Right lobe of liver (tissue), 6 donors: ENCODE results near the gene ASH1L. TPM values are rescaled to one million over a fixed set of nuclear protein-coding genes. Genes with fewer than 3 reads are reported as not detected.
"Not testable (repeated sequence)": the region's sequence is repeated elsewhere in the genome, so short reads cannot be mapped to it uniquely, and the experiment has no call there.

ENCODE experiments used
- ATAC-seq, 4 donors: fragments of 200-7000 bp; cut with Tn5 transposase; one replicate each; pipeline ENCODE4 v1.9.1; 2020; ENCODE audit warnings: mild to moderate bottlenecking in 4 of 4, moderate library complexity in 4 of 4
- DNase-seq, 3 donors: peaks; one replicate each; pipeline ENCODE4 v3.0.0-alpha.2; 2020
- H3K27ac ChIP-seq, 3 donors: fragments of 200-600 bp; one replicate each; pipeline ENCODE4 v1.8.0; 2022
- H3K27me3 ChIP-seq, 2 donors: fragments of 200-600 bp; one replicate each; pipeline ENCODE4 v1.8.0; 2022
- H3K36me3 ChIP-seq, 4 donors: fragments of 200-600 bp; sonication (generic) in 1 of 4; one replicate each; pipeline versions ENCODE4 v1.5.1 to v1.8.0; 2017 to 2022; ENCODE audit warnings: control low read depth in 1 of 4
- H3K4me1 ChIP-seq, 4 donors: fragments of 200-600 bp; sonication (generic) in 1 of 4; one replicate each; pipeline versions ENCODE4 v1.5.1 to v1.8.0; 2017 to 2022; ENCODE audit warnings: control low read depth in 1 of 4
- H3K4me3 ChIP-seq, 3 donors: fragments of 200-600 bp; one replicate each; pipeline ENCODE4 v1.8.0; 2022
- H3K9me3 ChIP-seq, 4 donors: fragments of 200-600 bp; sonication (generic) in 1 of 4; one replicate each; pipeline versions ENCODE4 v1.5.1 to v1.8.0; 2017 to 2022; ENCODE audit warnings: control low read depth in 1 of 4
- CTCF ChIP-seq, 4 donors: fragments of 200-600 bp in 3 of 4; fragments of 450-650 bp in 1 of 4; IDR thresholded peaks; one replicate each; pipeline versions ENCODE4 v1.5.1 to v1.8.0; 2016 to 2022; ENCODE audit warnings: antibody characterized with exemption in 4 of 4, mild to moderate bottlenecking in 2 of 4
- POLR2A ChIP-seq: fragments of 450-650 bp; IDR thresholded peaks from one replicate; pipeline ENCODE4 v1.6.1; 2017; ENCODE audit warnings: antibody characterized with exemption, mild to moderate bottlenecking
- WGBS: methylation state at CpG from one replicate; pipeline ENCODE4 v1.1.6; 2018; ENCODE audit warnings: low coverage, low lambda C conversion rate; ENCODE audit not compliant: insufficient coverage; ENCODE audit errors: missing lambda C conversion rate; 5-methylcytosine and 5-hydroxymethylcytosine counted together
- intact Hi-C, 2 donors: fragments of 100-400 bp; cut with DNase I; formaldehyde crosslinking; loops; one replicate each; pipeline versions ENCODE4 v1.11.2 to v1.14.1; 2022
- total RNA-seq, 6 experiments: library from RNA; depleted of rRNA in 2 of 6; stranded (reverse); fragments of >200 nt in 2 of 6; fragmentation: NEBNext Ultra II Directional in 3 of 6; extraction: Animal tissue kit (Norgen Biotek cat#: 25700) in 3 of 6; gene quantifications; one replicate each; pipeline versions ENCODE4 v1.1.0 to v1.2.4, GENCODE V29; 2016 to 2023
- donor health status: DM: no; HTN: yes; CAD: no.
- donor health status: DM: no; HTN: no; CAD: no.
- donor health status: DM: no; HTN: no; CAD: no.
- donor health status: DM: no; HTN: yes; CAD: no.
- donor health status: DM: no; HTN: yes; CAD: no.

ASH1L gene
- total RNA-seq, 6 experiments from 2014 or later, result 13.9 to 24.3 (median 17.6) TPM

GRCh38 chr1:155339515-155340097, 223.0 kb downstream of the ASH1L start:
- no peak overlapping the region for H3K4me3 ChIP-seq
- intact Hi-C loops, result no loop called here
- no peak for TF ChIP-seq POLR2A
- no peak for TF ChIP-seq CTCF (IDR thresholded peaks at IDR 0.05)
- 82% methylated on average over 8 of the region's 8 CpGs for WGBS
- DNase-seq (no peak), ATAC-seq (no peak)
- H3K4me1 ChIP-seq, result no peaks in the 10 kb centered on the region
- H3K27me3 ChIP-seq, result no peaks in the 10 kb centered on the region
- no peak overlapping the region for H3K27ac ChIP-seq
- H3K9me3 ChIP-seq, result no peaks in the 10 kb centered on the region
- peaks cover 4 to 91% (median 39%) of the 10 kb centered on the region in 4 donors for H3K36me3 ChIP-seq

GRCh38 chr1:155334962-155335361, 227.6 kb downstream of the ASH1L start:
- Histone ChIP-seq H3K4me1 (peaks cover 0 to 6% (median 0%) of the 10 kb centered on the region in 4 donors), H3K27ac (no peak overlapping the region), H3K36me3 (peaks cover 4 to 61% (median 17%) of the 10 kb centered on the region in 4 donors), H3K9me3 (no peaks in the 10 kb centered on the region), H3K4me3 (no peak overlapping the region), H3K27me3 (no peaks in the 10 kb centered on the region)
- intact Hi-C loops, result no loop called here
- DNase-seq, result no peak
- no peak for ATAC-seq
- TF ChIP-seq POLR2A (no peak), CTCF (IDR thresholded peaks at IDR 0.05) (no peak)
- WGBS, result 44% methylated on average over 1 of the region's 1 CpG

GRCh38 chr1:155329980-155330598, 232.5 kb downstream of the ASH1L start:
- DNase-seq, result no peak
- no peaks in the 10 kb centered on the region for H3K9me3 ChIP-seq
- TF ChIP-seq CTCF (IDR thresholded peaks at IDR 0.05), result no peak
- TF ChIP-seq POLR2A, result no peak
- H3K4me1 ChIP-seq, result peaks cover 0 to 10% (median 0%) of the 10 kb centered on the region in 4 donors
- H3K27me3 ChIP-seq, result no peaks in the 10 kb centered on the region
- no peak overlapping the region for H3K4me3 ChIP-seq
- intact Hi-C loops, result loop anchor here in 1 of 2 donors (5.0 kb wide), 1 partner anchor 78 kb away; no protein-coding TSS in a partner anchor
- H3K36me3 ChIP-seq, result peaks cover 0 to 19% (median 4%) of the 10 kb centered on the region in 4 donors
- WGBS, result 81% methylated on average over 4 of the region's 11 CpGs
- ATAC-seq, result no peak
- H3K27ac ChIP-seq, result no peak overlapping the region

GRCh38 chr1:155328856-155329255, 233.7 kb downstream of the ASH1L start:
- intact Hi-C loops, result loop anchor here in 1 of 2 donors (5.0 kb wide), 1 partner anchor 77 kb away; no protein-coding TSS in a partner anchor
- not testable (repeated sequence) for DNase-seq

GRCh38 chr1:155327981-155328380, 234.6 kb downstream of the ASH1L start:
- Histone ChIP-seq H3K36me3 (peaks cover 0 to 14% (median 3%) of the 10 kb centered on the region in 4 donors), H3K4me1 (peaks cover 0 to 9% (median 0%) of the 10 kb centered on the region in 4 donors), H3K9me3 (no peaks in the 10 kb centered on the region), H3K4me3 (no peak overlapping the region), H3K27ac (no peak overlapping the region), H3K27me3 (no peaks in the 10 kb centered on the region)
- ATAC-seq (no peak), DNase-seq (no peak)
- 85% methylated on average over 4 of the region's 4 CpGs for WGBS
- no peak for TF ChIP-seq POLR2A
- TF ChIP-seq CTCF (IDR thresholded peaks at IDR 0.05), result no peak
- intact Hi-C loops, result loop anchor here in 1 of 2 donors (5.0 kb wide), 1 partner anchor 76 kb away; no protein-coding TSS in a partner anchor

More at GRCh38 chr1:155328856-155329255, 233.7 kb downstream of the ASH1L start:
- H3K4me3 ChIP-seq, ATAC-seq, H3K9me3 ChIP-seq, H3K27ac ChIP-seq, H3K27me3 ChIP-seq: not testable (repeated sequence)
- H3K4me1 ChIP-seq, result peaks cover 0 to 12% (median 0%) of the 10 kb centered on the region in 4 donors
- H3K36me3 ChIP-seq, result peaks cover 0 to 14% (median 3%) of the 10 kb centered on the region in 4 donors
- WGBS, result 89% methylated on average over 4 of the region's 7 CpGs
